CD1c-positive myeloid dendritic cell (primary cell): ENCODE data around the gene CCDC157.

ENCODE experiments used
- DNase-seq: peaks from one replicate; pipeline ENCODE4 v3.0.0-alpha.2; 2016; ENCODE audit errors: extremely low spot score

The CCDC157 gene

DNA sequence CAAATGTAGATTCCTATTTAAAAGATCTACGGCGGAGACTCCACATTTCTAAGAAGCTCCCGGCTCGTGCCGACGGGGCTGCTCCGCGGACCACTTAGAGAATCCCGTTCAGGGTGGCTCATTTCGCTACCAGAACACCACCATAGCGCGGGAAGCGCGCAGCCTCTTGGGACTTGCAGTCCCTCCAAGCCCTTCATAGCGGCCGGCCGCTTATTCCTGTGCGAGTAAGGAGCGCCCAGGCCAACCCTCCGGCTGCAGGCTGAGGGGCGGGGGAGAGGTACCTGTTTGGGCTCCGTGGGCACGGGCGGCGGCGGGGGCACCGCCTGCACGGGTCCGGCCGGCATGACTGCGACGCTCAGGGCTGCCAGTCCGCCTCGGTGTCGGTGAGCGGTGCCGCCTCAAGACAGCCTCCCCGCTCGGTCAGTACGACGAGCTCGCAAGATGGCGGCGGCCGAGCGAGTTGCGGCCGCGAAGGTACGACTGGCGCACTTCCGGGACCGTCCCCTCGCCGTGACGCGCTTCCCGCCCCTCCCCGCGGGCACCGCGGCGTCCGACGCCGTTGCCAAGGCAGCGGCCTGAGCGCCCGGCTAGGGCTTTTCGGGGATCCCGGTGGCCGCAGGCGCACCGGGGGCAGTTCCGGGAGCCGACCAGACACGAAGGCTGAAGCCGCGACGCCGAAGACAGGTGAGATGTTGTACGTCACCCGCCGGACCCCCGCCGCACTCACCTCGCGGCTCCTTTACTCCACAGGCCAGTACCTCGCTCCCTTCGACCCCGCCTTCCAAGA is at the start of gene CCDC157, which contains the start of gene SF3A1:
TSS of gene CCDC157 (plus strand) at position 559 of the 787 bp plus-strand sequence. CDS start 8,994 bp downstream, outside the sequence.
TSS of gene SF3A1 (minus strand) at position 446 of the 787 bp plus-strand sequence. CDS start at position 344, 102 bp downstream.
- DNase-seq, result peak; percentile 96

- DNase-seq, result no peak
Observed at GRCh38 chr22:30307041-30307574, 49.7 kb upstream of the CCDC157 start.

GRCh38 chr22:30308093-30308492 is 48.7 kb upstream of the CCDC157 start:
- DNase-seq, result no peak

- peak; percentile 23 for DNase-seq
Observed at GRCh38 chr22:30308518-30309230, 48.1 kb upstream of the CCDC157 start.

DNA sequence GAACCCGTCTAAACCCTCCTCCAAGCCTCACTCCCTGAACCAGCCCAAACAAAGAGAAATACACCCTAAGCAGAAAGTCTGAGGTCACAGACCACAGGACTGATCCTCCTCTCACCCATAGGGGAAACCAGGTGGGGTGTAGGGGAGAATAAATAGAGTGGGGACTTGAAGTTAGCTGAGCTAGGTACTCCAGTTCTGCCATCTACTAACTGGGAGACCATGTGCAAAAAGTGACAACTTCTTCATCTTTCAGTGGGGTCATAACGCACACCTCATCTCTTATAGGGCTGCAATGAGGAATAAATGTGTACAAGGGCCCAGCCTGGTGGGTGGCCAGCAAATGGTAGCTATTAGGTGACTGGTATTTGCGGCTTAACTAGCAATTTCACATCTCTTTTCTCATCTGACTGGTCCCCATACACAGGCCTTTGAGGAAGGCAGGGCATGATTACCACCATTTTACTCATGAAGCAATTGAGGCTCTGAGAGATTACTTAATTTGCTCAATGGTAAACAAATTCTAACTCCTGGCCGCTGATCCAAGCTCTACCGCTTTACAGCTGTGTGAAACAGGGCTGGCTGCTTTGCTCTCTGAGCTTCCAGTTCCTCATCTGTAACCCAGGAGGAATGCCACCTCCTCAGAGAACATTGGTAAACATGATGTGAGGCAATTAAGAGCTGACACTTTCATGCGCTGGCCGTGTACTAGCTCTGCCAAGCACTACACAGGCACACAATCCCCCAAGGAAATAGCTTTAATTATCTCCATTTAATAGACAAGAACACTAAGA is 46.7 kb upstream of the CCDC157 start:
- peak; percentile 89 for DNase-seq

DNA sequence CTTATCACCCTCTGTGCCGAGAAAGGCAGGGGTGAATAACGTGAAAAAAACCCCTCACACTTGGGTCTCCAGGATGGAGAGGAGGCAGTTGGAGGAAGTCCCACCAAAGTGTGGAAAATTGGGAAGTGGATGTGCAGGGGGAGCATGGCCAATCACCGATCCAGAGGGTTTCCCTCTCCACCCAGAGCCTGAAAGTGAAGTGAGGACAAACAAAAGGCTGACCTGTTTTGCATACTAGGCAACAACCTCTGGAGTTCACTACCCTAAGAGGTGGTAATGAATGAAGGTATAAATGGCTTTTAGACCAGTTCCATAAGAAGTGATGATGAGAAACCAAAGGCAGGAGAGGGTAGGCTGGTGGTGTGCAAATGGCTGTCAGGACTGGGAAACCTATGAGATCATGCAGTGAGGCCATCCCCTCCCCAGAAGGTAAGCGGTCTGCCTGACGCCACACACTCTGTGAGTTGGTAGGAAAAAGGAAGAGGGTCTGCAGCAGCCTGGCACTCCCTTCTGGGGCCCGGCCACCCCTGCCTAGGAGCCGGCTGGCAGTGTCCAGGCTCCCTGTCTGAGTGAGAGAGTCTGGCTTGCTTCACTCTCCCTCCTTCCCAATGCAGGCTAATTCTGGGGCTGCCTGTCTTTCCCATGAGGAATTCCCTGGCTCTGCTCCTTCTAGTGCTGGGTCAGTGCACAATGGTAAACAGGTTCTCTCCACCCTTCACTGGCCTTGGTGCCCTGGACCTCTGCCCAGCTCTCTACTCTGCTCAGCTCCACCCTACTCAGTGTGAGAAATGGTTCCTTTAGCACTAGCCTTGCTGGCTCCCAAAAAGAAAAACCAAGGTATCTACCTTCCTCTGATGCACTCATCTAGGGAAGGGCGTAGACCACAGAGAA is 45.7 kb upstream of the CCDC157 start:
- peak; percentile 28 for DNase-seq

DNA sequence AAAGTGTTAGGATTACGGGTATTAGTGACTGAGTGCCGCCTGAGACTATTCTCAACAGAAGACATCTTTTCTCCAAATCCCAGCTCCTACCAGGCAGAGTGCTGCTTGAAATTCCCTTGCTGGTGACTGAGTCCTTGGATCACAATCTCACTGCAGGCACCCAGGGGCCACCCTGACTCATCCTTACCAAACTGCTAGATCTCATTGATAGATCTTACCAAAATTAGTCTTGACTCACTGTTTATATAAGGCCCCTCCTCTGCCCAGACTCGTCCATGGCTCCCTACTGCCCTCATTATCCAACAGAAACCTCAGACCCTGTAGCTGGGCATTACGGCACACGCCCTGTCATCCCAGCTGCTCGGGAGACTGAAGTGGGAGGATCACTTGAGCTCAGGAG is 44.8 kb upstream of the CCDC157 start:
- no peak for DNase-seq

DNA sequence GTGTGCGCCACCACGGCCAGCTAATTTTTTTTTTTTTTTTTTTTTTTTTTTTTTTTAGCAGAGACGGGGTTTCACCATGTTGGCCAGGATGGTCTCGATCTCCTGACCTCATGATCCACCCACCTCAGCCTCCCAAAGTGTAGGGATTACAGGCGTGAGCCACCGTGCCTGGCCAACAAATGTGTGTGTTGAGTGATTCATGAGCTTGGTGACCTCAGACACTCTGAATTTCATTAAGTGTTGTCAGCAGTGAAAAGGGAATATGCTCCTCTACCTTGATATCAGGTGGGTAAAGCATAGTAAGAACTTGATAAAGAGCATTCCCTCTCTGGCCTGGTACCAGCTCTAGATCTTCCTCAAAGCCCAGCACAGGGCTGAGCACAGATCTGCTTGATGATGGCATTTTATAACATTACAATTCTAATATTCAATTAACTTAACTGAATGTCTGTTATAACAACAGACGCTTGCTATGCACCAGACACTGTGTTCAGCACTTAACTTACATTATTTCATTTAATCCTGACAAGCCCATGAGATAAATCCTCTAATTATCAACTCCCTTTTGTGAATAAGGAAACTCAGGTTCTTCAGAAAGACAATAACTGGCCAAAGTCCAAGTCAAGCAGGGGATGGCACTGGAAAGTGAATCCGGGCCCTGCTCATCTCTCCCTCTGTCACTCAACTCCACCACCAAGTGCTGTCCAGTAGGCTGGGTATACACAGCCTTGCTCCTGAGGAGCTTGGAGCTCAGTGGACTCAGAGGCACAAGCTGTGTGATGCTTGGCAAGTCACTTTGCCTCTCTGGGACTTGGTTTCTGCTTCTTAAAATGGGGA is 43.1 kb upstream of the CCDC157 start:
- no peak for DNase-seq

DNA sequence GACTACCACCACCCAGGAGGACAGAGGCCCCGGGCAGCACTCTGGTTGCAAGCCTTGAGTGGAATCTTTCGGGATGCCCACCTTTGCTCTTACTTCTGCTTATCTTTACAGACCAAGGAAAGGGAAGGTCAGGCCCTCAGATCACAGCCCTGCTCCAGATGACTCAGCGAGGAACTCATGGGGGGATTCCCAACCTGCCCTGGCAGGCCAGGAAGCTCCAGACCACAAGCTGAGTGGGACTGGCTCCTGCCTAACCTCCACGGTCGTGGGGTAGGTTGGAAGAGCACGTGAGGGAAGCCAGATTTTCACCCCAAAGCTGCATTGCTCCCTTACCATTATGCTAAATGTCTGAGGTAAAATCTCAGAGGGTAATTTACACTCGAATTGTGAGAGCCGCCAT is 41.9 kb upstream of the CCDC157 start:
- peak; percentile 76 for DNase-seq

GRCh38 chr22:30315962-30316576 is 40.7 kb upstream of the CCDC157 start:
- DNase-seq, result no peak

DNA sequence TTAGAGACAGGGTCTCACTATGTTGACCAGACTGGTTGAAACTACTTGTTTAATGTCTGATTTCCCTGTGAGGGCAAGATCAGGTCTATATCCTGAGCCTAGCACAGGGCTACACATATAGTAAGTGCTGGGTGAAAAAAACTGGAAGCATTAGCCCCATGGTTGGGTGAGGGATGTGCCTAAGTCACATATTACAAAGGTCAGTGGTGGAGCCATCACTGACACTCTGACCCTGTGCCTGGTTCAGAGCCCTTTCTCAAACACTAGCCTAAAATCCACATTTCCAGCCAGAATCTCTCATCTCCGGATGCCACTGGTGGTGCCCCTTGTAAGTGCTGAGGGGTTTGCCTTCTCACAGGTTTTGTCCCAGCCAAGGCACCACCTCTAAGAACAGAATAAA is 39.0 kb upstream of the CCDC157 start:
- DNase-seq, result no peak

DNA sequence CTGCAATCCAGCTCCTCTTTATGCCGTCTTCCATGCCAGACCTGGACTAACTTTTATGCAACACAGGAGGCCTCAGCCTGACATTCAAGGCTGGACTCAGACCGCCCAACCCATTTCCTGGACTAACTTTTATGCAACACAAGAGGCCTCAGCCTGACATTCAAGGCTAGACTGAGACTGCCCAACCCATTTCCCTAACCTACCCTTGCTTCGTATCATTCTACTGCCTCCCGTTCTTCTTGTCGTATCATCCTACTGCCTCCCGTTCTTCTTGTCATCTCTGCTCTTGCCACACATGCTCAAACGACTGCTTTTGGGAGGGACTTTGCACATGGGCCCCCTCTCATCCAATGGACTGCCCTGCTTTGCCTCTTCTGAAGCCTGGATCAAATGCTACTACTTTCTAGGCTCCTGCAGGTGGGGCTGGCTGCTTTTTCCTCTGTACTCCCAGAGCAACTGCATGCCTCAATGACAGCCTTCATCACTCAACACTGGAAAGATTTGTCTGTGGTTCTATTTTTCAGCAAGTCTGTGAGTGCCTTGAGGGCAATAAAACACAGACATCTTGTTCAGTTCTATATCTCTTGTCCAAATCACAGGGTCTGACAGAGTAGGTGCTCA is 37.9 kb upstream of the CCDC157 start:
- no peak for DNase-seq

DNA sequence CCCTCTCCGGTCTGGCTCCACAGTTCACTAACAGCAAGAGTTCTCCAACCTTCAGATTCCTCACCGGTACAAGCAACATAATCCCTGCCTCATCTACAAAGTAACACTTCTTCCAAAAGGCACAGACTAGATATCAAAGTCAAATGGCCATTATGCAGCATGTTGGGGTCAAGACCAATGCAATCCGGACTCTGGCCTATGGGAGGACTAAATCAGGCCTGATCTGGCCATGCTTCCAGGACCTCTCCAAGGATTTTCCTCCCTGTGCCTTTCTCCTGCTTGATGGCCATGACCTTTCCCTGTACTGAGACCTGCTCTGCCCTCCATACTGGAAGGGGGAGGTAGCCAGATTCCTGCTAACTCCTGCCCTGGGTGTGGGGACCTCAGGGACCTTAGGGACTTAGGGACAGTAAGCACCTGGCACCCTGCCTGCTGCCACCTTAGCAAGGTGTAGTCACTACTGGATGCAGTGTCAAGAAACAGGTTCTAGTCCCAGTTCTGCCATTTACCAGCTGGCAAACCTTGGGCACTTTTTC is 36.7 kb upstream of the CCDC157 start:
- DNase-seq, result no peak

DNA sequence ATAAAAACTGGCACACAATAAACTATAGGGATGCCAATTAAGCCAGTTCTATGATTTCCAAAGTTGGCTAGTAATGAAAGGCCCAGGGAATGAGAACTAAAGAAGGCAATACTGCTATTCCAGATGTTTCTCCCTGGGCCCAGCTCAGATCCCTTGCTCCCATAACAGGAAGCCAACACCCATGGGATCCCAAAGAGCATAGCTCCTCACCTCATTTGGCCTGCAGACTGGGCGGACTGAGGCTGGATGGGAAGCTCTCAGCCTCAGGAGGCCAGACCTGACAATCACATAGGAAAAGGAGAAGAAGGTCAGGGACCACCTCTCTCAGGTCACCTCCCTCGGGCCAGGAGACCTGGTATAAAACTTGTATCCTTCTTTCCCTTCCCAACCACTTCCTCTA is 35.3 kb upstream of the CCDC157 start:
- no peak for DNase-seq

GRCh38 chr22:30323246-30323645 is 33.6 kb upstream of the CCDC157 start:
- DNase-seq, result no peak

GRCh38 chr22:30324014-30324730 is 32.6 kb upstream of the CCDC157 start:
- peak; percentile 80 for DNase-seq

DNA sequence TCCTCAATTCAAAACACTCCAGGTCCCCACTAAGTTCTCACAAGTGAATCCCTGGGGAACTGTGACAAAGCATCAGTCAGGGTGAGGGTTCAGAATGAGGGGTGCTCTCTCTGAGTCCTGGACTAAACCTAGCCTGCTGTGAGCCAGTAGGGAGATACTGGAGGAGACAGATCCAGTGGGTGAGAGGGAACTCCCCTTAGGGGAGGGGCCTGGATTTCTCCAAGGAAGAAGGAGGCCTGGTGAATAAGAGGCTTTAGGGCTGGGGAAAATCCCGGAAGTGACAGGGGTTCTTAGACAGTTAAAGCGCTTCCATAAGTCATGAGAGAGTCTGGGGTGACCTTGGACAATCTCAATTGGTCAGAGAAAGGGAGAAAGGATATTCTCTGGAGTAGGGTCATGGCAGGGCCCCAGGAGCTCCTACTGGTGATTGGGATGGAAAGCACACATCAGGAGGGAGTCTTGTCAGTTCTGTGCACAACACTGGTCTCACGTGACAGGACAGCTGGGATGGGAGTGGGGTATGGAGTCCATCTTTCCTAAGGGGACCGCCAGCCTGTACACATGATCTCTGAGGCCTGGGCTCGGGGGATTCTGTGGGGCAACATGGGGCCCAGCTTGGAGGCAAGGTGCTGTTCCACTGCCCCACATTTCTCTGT is 31.6 kb upstream of the CCDC157 start:
- DNase-seq, result peak; percentile 63
